K562 (cell line): ENCODE results near the gene SPATA3. TPM values are rescaled to one million over a fixed set of nuclear protein-coding genes. Genes with fewer than 3 reads are reported as not detected.

Source experiments
- ATAC-seq: fragments of 200-7000 bp; cut with Tn5 transposase; 3 replicates; pipeline ENCODE4 v1.9.1; 2020; ENCODE audit warnings: moderate library complexity
- BruUV-seq: library from RNA; stranded (reverse); fragments of 400-500 nt; replicated peaks from 2 replicates; lab custom pipeline; 2021; lab: Mats Ljungman, UMichigan
- CTCF ChIA-PET: fragments of 300-600 bp; formaldehyde crosslinking; extraction: SDS; loops from one replicate; lab custom pipeline; 2021; ENCODE audit warnings: low intra/inter-chr PET ratio; lab: Yijun Ruan, JAX
- POLR2A ChIA-PET: fragments of 300-600, 350-650 bp; sonication (Branson Sonifier 250); formaldehyde crosslinking; extraction: SDS; loops from one replicate; lab custom pipeline; 2021; ENCODE audit warnings: antibody characterized with exemption, inconsistent platforms; lab: Yijun Ruan, JAX
- DNase-seq, 4 experiments: peaks; one replicate each; pipeline versions ENCODE4 v3.0.0 to v3.0.0-alpha.2; 2011 to 2018; ENCODE audit warnings: low spot score in 3 of 4, mixed read lengths in 3 of 4; ENCODE audit errors: extremely low read depth in 1 of 4
- FAIRE-seq: peaks from 2 replicates; lab custom pipeline; 2011; peaks lifted over from hg19 to GRCh38; lab: Jason Lieb, UNC
- H2AFZ ChIP-seq: 2 replicates; pipeline ENCODE4 v1.6.0; 2011; ENCODE audit warnings: low read depth, low read length, control low read depth, inconsistent platforms
- H3K27ac ChIP-seq: fragments of 200-600 bp; 3 replicates; pipeline ENCODE4 v1.8.0; 2011; ENCODE audit warnings: low read depth, mild to moderate bottlenecking, control low read depth, inconsistent platforms, low read length, moderate library complexity, mixed read lengths; ENCODE audit errors: extremely low read depth
- H3K27me3 ChIP-seq, 2 experiments: fragments of 300-600 bp in 1 of 2; 2 replicates in 1 of 2; 3 replicates in 1 of 2; pipeline versions ENCODE4 v1.6.0 to v1.8.0; 2011; ENCODE audit warnings: inconsistent platforms in 2 of 2, low read length in 2 of 2, mild to moderate bottlenecking in 1 of 2, mixed read lengths in 1 of 2, moderate library complexity in 1 of 2; ENCODE audit not compliant: control insufficient read depth in 2 of 2, insufficient read depth in 2 of 2
- H3K36me3 ChIP-seq: fragments of 300-600 bp; 3 replicates; pipeline ENCODE4 v1.8.0; 2011; ENCODE audit warnings: mild to moderate bottlenecking, low read length, inconsistent platforms; ENCODE audit not compliant: control insufficient read depth, insufficient read depth
- H3K4me1 ChIP-seq, 2 experiments: fragments of 200-600 bp in 1 of 2; replicated peaks in 1 of 2; 2 replicates in 1 of 2; 3 replicates in 1 of 2; pipeline versions ENCODE4 v1.5.1 to v1.8.0; 2011; ENCODE audit warnings: inconsistent platforms in 2 of 2, low read length in 2 of 2, mild to moderate bottlenecking in 1 of 2, mixed read lengths in 1 of 2, moderate library complexity in 1 of 2; ENCODE audit not compliant: control insufficient read depth in 2 of 2, insufficient read depth in 2 of 2
- H3K4me2 ChIP-seq: 2 replicates; pipeline ENCODE4 v1.6.1; 2011; ENCODE audit warnings: low read length, control low read depth, inconsistent platforms, mixed read lengths; ENCODE audit not compliant: insufficient read depth
- H3K4me3 ChIP-seq: fragments of 200-600 bp; sonication (generic), shearing (Covaris generic); 2 replicates; pipeline ENCODE4 v1.5.1; 2016; ENCODE audit warnings: control low read depth, inconsistent platforms
- H3K79me2 ChIP-seq: fragments of 200-600 bp; 3 replicates; pipeline ENCODE4 v1.8.0; 2011; ENCODE audit warnings: low read length, inconsistent platforms; ENCODE audit not compliant: control insufficient read depth, insufficient read depth
- H3K9ac ChIP-seq, 2 experiments: 2 replicates each; pipeline versions ENCODE4 v1.6.0 to v1.6.1; 2011; ENCODE audit warnings: low read depth in 2 of 2, low read length in 2 of 2, control low read depth in 1 of 2, inconsistent platforms in 1 of 2, mild to moderate bottlenecking in 1 of 2, mixed read lengths in 1 of 2; ENCODE audit not compliant: insufficient read depth in 1 of 2
- H3K9me1 ChIP-seq: one replicate; pipeline ENCODE4 v1.6.0; 2011; ENCODE audit warnings: inconsistent platforms, mild to moderate bottlenecking, low read length, moderate library complexity; ENCODE audit not compliant: control insufficient read depth, insufficient read depth
- H3K9me3 ChIP-seq: replicated peaks from 2 replicates; pipeline ENCODE4 v1.5.1; 2011; ENCODE audit warnings: low read depth, low read length, inconsistent platforms; ENCODE audit not compliant: control insufficient read depth, insufficient read depth
- H4K20me1 ChIP-seq: replicated peaks from 2 replicates; pipeline ENCODE4 v1.6.1; 2011; ENCODE audit warnings: low read length, inconsistent platforms, mixed read lengths; ENCODE audit not compliant: control insufficient read depth, insufficient read depth
- NFE2L1 ChIP-seq: fragments of 450-650 bp; IDR thresholded peaks from 2 replicates; pipeline ENCODE4 v1.6.1; 2016; ENCODE audit warnings: missing genetic modification characterization, low read depth, mild to moderate bottlenecking, missing compliant biosample characterization, moderate library complexity, borderline replicate concordance
- POLR2AphosphoS5 ChIP-seq: IDR thresholded peaks from 2 replicates; pipeline ENCODE4 v1.6.1; 2011; ENCODE audit warnings: mild to moderate bottlenecking, low read depth, low read length, moderate library complexity; ENCODE audit not compliant: control insufficient read depth, insufficient read depth
- SRF ChIP-seq, 2 experiments: fragments of 250-450, 450-650 bp in 1 of 2; sonication (Bioruptor Pico) in 1 of 2; sonication (generic) in 1 of 2; formaldehyde crosslinking; IDR thresholded peaks; 2 replicates each; pipeline versions ENCODE4 v1.5.0 to v1.5.1; 2020 to 2022; ENCODE audit warnings: mild to moderate bottlenecking in 1 of 2, missing genetic modification reagents in 1 of 2
- ZNF398 ChIP-seq: fragments of 250-450 bp; sonication (Bioruptor Pico); IDR thresholded peaks from 2 replicates; pipeline ENCODE4 v1.8.0; 2021; ENCODE audit warnings: moderate library complexity, mild to moderate bottlenecking, inconsistent platforms
- ZNF699 ChIP-seq: fragments of 250-450 bp; sonication (Bioruptor Pico); IDR thresholded peaks from 2 replicates; pipeline ENCODE4 v1.8.0; 2021; ENCODE audit warnings: mild to moderate bottlenecking, moderate library complexity; ENCODE audit not compliant: insufficient replicate concordance
- in situ Hi-C: fragments of 300-500 bp; cut with MboI; formaldehyde crosslinking; loops from 4 replicates; pipeline ENCODE4 v1.15.0; 2018; ENCODE audit warnings: inconsistent platforms, mixed read lengths
- intact Hi-C: fragments of 100-400 bp; cut with micrococcal nuclease; formaldehyde crosslinking; loops from 2 replicates; pipeline ENCODE4 v1.14.2; 2022
- polyA plus RNA-seq, 8 experiments: library from polyadenylated mRNA; depleted of rRNA in 4 of 8; stranded (reverse) in 5 of 8; unstranded in 3 of 8; fragments of >200 nt; fragmentation: Nextera tagmentation in 2 of 8; fragmentation: Illumina TruSeq in 1 of 8; extraction: Ambion mirVana in 2 of 8; extraction: Trizol in 1 of 8; gene quantifications; 2 replicates each; pipeline versions ENCODE4 v1.2.1 to v1.2.3, GENCODE V29; 2011 to 2014; ENCODE audit warnings: inconsistent platforms in 1 of 8, missing spikeins in 1 of 8
- total RNA-seq, 7 experiments: library from RNA; depleted of rRNA in 6 of 7; stranded (reverse); fragments of >200 nt in 6 of 7; fragmentation: Illumina TruSeq in 2 of 7; extraction: Trizol in 2 of 7; gene quantifications; 2 replicates each; pipeline versions ENCODE4 v1.2.1 to v1.2.3, GENCODE V29; 2011 to 2021; ENCODE audit warnings: low replicate concordance in 1 of 7

SPATA3 gene
- total and polyA plus RNA-seq, 9 of the 15 experiments (the other 6 are each of a cell fraction or from before 2014, with no cell fraction given) = not detected

GRCh38 chr2:230954746-230955145 lies 41.2 kb upstream of the SPATA3 start:
- Histone ChIP-seq H3K27ac (no peak overlapping the region), H3K4me2 (no peak overlapping the region), H3K79me2 (no peaks in the 10 kb centered on the region), H2AFZ (no peak overlapping the region), H3K4me3 (no peak overlapping the region), H3K27me3 (peaks cover 9 to 40% of the 10 kb centered on the region in 2 experiments; a peak in 4 of 5 replicates), H3K36me3 (no peaks in the 10 kb centered on the region), H3K9me1 (no peaks in the 10 kb centered on the region), H3K9ac (no peak overlapping the region), H3K9me3 (no peaks in the 10 kb centered on the region), H4K20me1 (no peaks in the 10 kb centered on the region), H3K4me1 (peaks cover 0 to 4% of the 10 kb centered on the region in 2 experiments; a peak in 1 of 5 replicates)
- ATAC-seq (no peak), FAIRE-seq (no peak), DNase-seq (no peak)
- ChIA-PET POLR2A (interaction anchor here (1.1 kb wide), 1 partner anchor 23 kb away, joined by 3 read pairs; no protein-coding TSS in a partner anchor), CTCF (no interaction called here)
- in situ Hi-C loops (no loop called here), intact Hi-C loops (no loop called here)
- BruUV-seq = no TSS peak
- TF ChIP-seq ZNF699 (CRISPR knock-in tag) (no peak), NFE2L1 (tag) (no peak), SRF (CRISPR knock-in tag; IDR thresholded peaks at IDR 0.05) (no peak), POLR2AphosphoS5 (no peak), ZNF398 (CRISPR knock-in tag) (no peak)
